Neural crest cell (in vitro differentiated cells): ENCODE measurements around the gene ZP4. TPM values are rescaled to one million over a fixed set of nuclear protein-coding genes. Genes with fewer than 3 reads are reported as not detected.

ENCODE experiments used
- DNase-seq: peaks from one replicate; pipeline ENCODE4 v3.0.0; 2021; ENCODE audit warnings: low read depth, mixed read lengths, low spot score
- H3K27ac Mint-ChIP-seq: one replicate; pipeline ENCODE4 v1.8.0; 2021; ENCODE audit warnings: mild to moderate bottlenecking, mixed read lengths; ENCODE audit not compliant: unreplicated experiment
- H3K27me3 Mint-ChIP-seq: 2 replicates; pipeline ENCODE4 v1.8.0; 2021; ENCODE audit warnings: low read depth, mild to moderate bottlenecking, mixed read lengths
- H3K36me3 Mint-ChIP-seq: 2 replicates; pipeline ENCODE4 v1.8.0; 2021; ENCODE audit warnings: low read depth, mild to moderate bottlenecking, mixed read lengths
- H3K4me1 Mint-ChIP-seq: 2 replicates; pipeline ENCODE4 v1.8.0; 2021; ENCODE audit warnings: mixed read lengths
- H3K4me3 Mint-ChIP-seq: one replicate; pipeline ENCODE4 v1.8.0; 2021; ENCODE audit warnings: mild to moderate bottlenecking, mixed read lengths
- H3K9me3 Mint-ChIP-seq: 2 replicates; pipeline ENCODE4 v1.8.0; 2021; ENCODE audit warnings: mixed read lengths
- long read RNA-seq: library from polyadenylated mRNA; unstranded; transcript quantifications from one replicate; pipeline ENCODE4 v2.0.0, GENCODE V29; 2020
- total RNA-seq: library from RNA; stranded (reverse); gene quantifications from 2 replicates; pipeline ENCODE4 v1.2.1, GENCODE V29; 2021
- TF ChIP-seq, protein P1 (sequence below): fragments of 200-600 bp; sonication (generic); conservative IDR thresholded peaks from 2 replicates; pipeline ENCODE4 v1.5.0; 2021; ENCODE audit warnings: antibody characterized with exemption, mild to moderate bottlenecking

Gene ZP4, protein sequence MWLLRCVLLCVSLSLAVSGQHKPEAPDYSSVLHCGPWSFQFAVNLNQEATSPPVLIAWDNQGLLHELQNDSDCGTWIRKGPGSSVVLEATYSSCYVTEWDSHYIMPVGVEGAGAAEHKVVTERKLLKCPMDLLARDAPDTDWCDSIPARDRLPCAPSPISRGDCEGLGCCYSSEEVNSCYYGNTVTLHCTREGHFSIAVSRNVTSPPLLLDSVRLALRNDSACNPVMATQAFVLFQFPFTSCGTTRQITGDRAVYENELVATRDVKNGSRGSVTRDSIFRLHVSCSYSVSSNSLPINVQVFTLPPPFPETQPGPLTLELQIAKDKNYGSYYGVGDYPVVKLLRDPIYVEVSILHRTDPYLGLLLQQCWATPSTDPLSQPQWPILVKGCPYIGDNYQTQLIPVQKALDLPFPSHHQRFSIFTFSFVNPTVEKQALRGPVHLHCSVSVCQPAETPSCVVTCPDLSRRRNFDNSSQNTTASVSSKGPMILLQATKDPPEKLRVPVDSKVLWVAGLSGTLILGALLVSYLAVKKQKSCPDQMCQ
- not detected in 2 replicates for total RNA-seq
- long read RNA-seq = 0 reads

DNA sequence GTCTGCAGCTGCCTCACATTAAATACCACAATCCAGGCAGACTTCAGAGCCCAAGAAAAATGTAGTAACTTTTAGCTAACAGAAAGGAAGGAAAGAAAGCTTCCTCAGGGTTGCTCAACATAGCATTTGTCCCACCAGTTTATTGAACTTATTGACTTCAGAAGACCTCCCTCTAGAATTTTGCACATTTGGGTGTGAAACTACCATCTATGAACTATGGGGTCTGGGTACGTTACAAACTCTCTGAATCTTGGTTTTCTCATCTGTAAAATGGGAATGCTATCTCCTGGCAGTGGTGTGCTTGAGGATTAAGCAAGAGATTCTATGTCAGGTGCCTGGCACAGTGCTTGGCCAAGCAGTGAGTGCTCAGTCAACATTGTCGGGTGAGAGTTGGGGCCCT is at the start of gene ZP4:
Gene ZP4, minus strand, starts transcription at position 101 of the 400 bp plus-strand sequence. CDS start 287 bp downstream, outside the sequence.
- TF ChIP-seq, protein P1, sequence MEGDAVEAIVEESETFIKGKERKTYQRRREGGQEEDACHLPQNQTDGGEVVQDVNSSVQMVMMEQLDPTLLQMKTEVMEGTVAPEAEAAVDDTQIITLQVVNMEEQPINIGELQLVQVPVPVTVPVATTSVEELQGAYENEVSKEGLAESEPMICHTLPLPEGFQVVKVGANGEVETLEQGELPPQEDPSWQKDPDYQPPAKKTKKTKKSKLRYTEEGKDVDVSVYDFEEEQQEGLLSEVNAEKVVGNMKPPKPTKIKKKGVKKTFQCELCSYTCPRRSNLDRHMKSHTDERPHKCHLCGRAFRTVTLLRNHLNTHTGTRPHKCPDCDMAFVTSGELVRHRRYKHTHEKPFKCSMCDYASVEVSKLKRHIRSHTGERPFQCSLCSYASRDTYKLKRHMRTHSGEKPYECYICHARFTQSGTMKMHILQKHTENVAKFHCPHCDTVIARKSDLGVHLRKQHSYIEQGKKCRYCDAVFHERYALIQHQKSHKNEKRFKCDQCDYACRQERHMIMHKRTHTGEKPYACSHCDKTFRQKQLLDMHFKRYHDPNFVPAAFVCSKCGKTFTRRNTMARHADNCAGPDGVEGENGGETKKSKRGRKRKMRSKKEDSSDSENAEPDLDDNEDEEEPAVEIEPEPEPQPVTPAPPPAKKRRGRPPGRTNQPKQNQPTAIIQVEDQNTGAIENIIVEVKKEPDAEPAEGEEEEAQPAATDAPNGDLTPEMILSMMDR = no peak
- Mint-ChIP-seq H3K4me3 (no peak within 1 kb of the TSS), H3K4me1 (no peaks in the 10 kb centered on the region), H3K27me3 (no peaks in the 10 kb centered on the region), H3K9me3 (peaks cover 5% of the 10 kb centered on the region), H3K27ac (no peak within 1 kb of the TSS), H3K36me3 (no peaks in the 10 kb centered on the region)
- DNase-seq = no peak

DNA sequence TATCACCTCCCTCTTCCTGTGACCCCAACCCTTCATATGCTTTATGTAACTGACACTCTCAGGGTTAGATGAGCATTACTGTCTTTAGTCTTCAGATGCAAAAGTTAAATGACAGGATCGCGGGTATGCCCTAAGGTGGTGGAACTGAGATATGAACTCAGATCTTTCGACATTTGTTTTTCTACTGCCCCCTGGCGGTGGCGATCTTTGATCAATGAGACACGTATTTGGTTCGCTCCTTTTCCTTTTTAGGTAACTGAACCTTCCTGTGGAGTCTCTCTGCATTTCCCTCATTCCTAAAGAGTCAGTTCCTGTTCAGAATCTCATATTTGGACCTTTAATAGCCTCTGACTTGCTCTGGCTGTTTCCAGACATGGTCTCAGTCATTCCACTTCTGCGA is 47.8 kb upstream of the ZP4 start:
- peaks cover 2% of the 10 kb centered on the region for H3K9me3 Mint-ChIP-seq
- H3K36me3 Mint-ChIP-seq = no peaks in the 10 kb centered on the region
- H3K4me3 Mint-ChIP-seq = no peak overlapping the region
- H3K4me1 Mint-ChIP-seq = no peaks in the 10 kb centered on the region
- TF ChIP-seq, protein P1 = peak; percentile 32
- H3K27me3 Mint-ChIP-seq = no peaks in the 10 kb centered on the region
- no peak for DNase-seq
- no peak overlapping the region for H3K27ac Mint-ChIP-seq

DNA sequence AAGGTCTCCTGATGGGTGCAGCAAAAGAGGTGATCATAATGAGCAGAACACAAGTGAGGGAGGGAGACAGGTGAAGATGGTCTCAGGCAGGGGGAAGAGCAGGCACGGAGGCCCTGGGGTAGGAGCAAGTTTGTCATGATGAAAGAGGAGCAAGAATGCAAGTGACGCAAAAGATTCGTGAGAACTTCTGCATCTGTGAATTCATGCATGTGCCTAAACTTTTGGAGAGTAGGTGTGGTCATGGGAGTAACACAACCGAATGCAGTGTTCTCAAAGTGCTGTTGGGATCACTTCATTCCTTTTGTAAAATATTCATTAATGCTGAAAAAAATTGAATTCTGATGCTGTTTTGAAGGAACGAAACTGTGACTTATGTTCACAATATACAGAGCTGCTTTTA is 47.3 kb upstream of the ZP4 start:
- H3K9me3 Mint-ChIP-seq = peaks cover 2% of the 10 kb centered on the region
- no peak overlapping the region for H3K4me3 Mint-ChIP-seq
- H3K27ac Mint-ChIP-seq = no peak overlapping the region
- no peak for DNase-seq
- TF ChIP-seq, protein P1 = no peak
- no peaks in the 10 kb centered on the region for H3K4me1 Mint-ChIP-seq
- no peaks in the 10 kb centered on the region for H3K27me3 Mint-ChIP-seq
- H3K36me3 Mint-ChIP-seq = no peaks in the 10 kb centered on the region

DNA sequence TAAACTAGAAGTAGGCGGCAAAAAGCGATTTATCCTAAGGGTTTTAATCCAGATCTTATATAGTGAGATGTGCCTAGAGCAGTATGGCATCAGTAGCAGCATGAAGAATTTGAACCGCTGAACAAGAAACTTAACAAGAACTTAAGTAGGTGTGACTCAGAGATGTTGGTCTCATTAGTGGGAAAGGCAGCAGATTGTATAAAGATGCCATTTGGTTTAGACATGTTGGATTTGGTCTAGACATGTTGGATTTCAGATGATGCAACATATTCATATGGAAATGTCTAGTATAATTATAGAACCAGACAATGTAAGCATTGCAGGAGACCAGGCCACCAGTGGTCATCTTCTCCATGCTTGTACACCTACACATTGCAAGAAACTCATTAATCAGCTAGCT is 42.1 kb upstream of the ZP4 start:
- H3K27me3 Mint-ChIP-seq = no peaks in the 10 kb centered on the region
- H3K27ac Mint-ChIP-seq = no peak overlapping the region
- H3K4me3 Mint-ChIP-seq = no peak overlapping the region
- DNase-seq = no peak
- H3K36me3 Mint-ChIP-seq = no peaks in the 10 kb centered on the region
- TF ChIP-seq, protein P1 = no peak
- H3K4me1 Mint-ChIP-seq = no peaks in the 10 kb centered on the region
- peaks cover under 1% of the 10 kb centered on the region for H3K9me3 Mint-ChIP-seq

DNA sequence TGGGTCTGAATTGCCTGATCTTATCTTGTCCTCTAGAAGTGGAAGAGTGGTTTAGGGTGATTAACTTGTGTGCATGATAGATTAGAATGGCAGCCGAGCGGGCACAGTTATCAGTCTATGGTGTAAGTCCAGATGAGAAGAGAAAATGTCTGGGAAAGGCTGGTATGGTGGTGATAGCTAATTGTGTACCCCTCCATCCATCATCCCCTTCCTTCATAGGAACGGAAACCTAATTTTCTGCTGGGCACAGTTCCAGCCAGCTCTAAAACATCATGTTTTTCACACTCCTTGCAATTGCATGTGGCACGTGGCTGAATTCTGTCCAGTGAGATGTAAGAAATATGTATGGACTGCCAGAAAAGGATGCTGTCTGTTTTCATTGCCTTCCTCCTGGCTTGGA is 40.9 kb upstream of the ZP4 start:
- no peak overlapping the region for H3K4me3 Mint-ChIP-seq
- TF ChIP-seq, protein P1 = no peak
- H3K9me3 Mint-ChIP-seq = no peaks in the 10 kb centered on the region
- DNase-seq = no peak
- no peaks in the 10 kb centered on the region for H3K4me1 Mint-ChIP-seq
- H3K27me3 Mint-ChIP-seq = no peaks in the 10 kb centered on the region
- no peaks in the 10 kb centered on the region for H3K36me3 Mint-ChIP-seq
- no peak overlapping the region for H3K27ac Mint-ChIP-seq
